Measurements from ENCODE around the gene EPHB2.

DNA sequence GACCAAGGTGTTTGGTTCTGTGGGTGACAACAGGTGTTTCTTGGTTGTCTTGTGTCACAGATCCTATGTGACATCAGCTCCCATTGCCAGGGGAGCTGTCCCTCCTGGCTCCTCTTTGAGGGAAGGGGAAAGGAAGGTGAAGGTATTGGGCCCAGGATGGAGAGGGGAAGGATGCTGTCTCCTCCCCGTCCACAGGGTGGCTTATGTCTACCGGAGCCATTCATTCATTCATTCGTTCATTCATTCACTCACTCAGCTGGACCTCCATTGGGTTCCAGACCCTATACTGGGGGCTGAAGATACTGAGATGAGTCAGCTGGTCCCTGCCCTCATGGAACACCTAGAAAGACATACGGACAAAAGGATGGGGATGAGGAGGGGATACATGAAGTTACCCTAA is 38.9 kb downstream of the EPHB2 start:
- TF ChIP-seq, protein P1, sequence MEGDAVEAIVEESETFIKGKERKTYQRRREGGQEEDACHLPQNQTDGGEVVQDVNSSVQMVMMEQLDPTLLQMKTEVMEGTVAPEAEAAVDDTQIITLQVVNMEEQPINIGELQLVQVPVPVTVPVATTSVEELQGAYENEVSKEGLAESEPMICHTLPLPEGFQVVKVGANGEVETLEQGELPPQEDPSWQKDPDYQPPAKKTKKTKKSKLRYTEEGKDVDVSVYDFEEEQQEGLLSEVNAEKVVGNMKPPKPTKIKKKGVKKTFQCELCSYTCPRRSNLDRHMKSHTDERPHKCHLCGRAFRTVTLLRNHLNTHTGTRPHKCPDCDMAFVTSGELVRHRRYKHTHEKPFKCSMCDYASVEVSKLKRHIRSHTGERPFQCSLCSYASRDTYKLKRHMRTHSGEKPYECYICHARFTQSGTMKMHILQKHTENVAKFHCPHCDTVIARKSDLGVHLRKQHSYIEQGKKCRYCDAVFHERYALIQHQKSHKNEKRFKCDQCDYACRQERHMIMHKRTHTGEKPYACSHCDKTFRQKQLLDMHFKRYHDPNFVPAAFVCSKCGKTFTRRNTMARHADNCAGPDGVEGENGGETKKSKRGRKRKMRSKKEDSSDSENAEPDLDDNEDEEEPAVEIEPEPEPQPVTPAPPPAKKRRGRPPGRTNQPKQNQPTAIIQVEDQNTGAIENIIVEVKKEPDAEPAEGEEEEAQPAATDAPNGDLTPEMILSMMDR (conservative IDR thresholded peaks at IDR 0.05; ENCODE audit: low read length) = no peak
- TF ChIP-seq EZH2phosphoT487 (IDR thresholded peaks at IDR 0.05; ENCODE audit: borderline replicate concordance) = no peak

Data from Loucy (cell line).